DND-41 (cell line): ENCODE data around the gene VANGL1.
A peak's percentile ranks its signal among the peaks of the same experiment; 100 is the strongest.

Source experiments
- ATAC-seq: fragments of 200-7000 bp; cut with Tn5 transposase; 3 replicates; pipeline ENCODE4 v1.9.1; 2021; ENCODE audit warnings: low read depth; ENCODE audit not compliant: insufficient read depth
- DNase-seq: peaks from one replicate; pipeline ENCODE4 v3.0.0-alpha.2; 2020
- H2AFZ ChIP-seq: 2 replicates; pipeline ENCODE4 v1.6.0; 2012; ENCODE audit warnings: low read depth, low read length
- H3K27ac ChIP-seq: 2 replicates; pipeline ENCODE4 v1.5.1; 2012; ENCODE audit warnings: low read length, inconsistent platforms
- H3K27me3 ChIP-seq: fragments of 200-600 bp; sonication (generic); 2 replicates; pipeline ENCODE4 v1.6.0; 2012; ENCODE audit warnings: low read length, mild to moderate bottlenecking, inconsistent platforms; ENCODE audit not compliant: insufficient read depth, poor library complexity
- H3K36me3 ChIP-seq: 2 replicates; pipeline ENCODE4 v1.5.1; 2012; ENCODE audit warnings: low read length, inconsistent platforms; ENCODE audit not compliant: insufficient read depth
- H3K4me1 ChIP-seq: 2 replicates; pipeline ENCODE4 v1.5.1; 2012; ENCODE audit warnings: mild to moderate bottlenecking, low read length; ENCODE audit not compliant: insufficient read depth
- H3K4me2 ChIP-seq: 2 replicates; pipeline ENCODE4 v1.6.0; 2012; ENCODE audit warnings: mild to moderate bottlenecking, moderate library complexity, low read length, inconsistent platforms; ENCODE audit not compliant: insufficient read depth
- H3K4me3 ChIP-seq, 2 experiments: fragments of 200-600 bp in 1 of 2; shearing (Covaris generic) in 1 of 2; 2 replicates each; pipeline ENCODE4 v1.5.1; 2012 to 2016; ENCODE audit warnings: inconsistent platforms in 2 of 2, low read length in 2 of 2, mild to moderate bottlenecking in 2 of 2, low read depth in 1 of 2, moderate library complexity in 1 of 2
- H3K79me2 ChIP-seq: 2 replicates; pipeline ENCODE4 v1.6.0; 2012; ENCODE audit warnings: low read length, inconsistent platforms; ENCODE audit not compliant: insufficient read depth
- H3K9ac ChIP-seq: 2 replicates; pipeline ENCODE4 v1.6.0; 2012; ENCODE audit warnings: low read depth, mild to moderate bottlenecking, inconsistent platforms, low read length, moderate library complexity
- H3K9me3 ChIP-seq: 2 replicates; pipeline ENCODE4 v1.5.1; 2012; ENCODE audit warnings: low read length, moderate library complexity, mild to moderate bottlenecking, inconsistent platforms; ENCODE audit not compliant: insufficient read depth, severe bottlenecking
- H4K20me1 ChIP-seq: 2 replicates; pipeline ENCODE4 v1.6.0; 2012; ENCODE audit warnings: low read length; ENCODE audit not compliant: insufficient read depth
- CTCF ChIP-seq: IDR thresholded peaks from 2 replicates; pipeline ENCODE4 v1.5.1; 2012; ENCODE audit warnings: borderline replicate concordance, low read length, moderate library complexity, mild to moderate bottlenecking; ENCODE audit not compliant: poor library complexity, severe bottlenecking; ENCODE audit errors: extremely low read depth
- EZH2 ChIP-seq: IDR thresholded peaks from 3 replicates; pipeline ENCODE4 v1.6.1; 2012; ENCODE audit warnings: borderline replicate concordance, low read depth, mild to moderate bottlenecking, moderate library complexity, low read length, inconsistent platforms; ENCODE audit not compliant: severe bottlenecking

The VANGL1 gene

GRCh38 chr1:115672224-115673009 lies 30.6 kb downstream of the VANGL1 start:
- Histone ChIP-seq H3K79me2 (peaks cover 39% of the 10 kb centered on the region), H3K4me2 (no peak overlapping the region), H3K36me3 (peaks cover 23% of the 10 kb centered on the region), H3K27me3 (no peaks in the 10 kb centered on the region), H3K9me3 (no peaks in the 10 kb centered on the region), H3K4me1 (peaks cover 51% of the 10 kb centered on the region), H3K4me3 (no peak overlapping the region), H3K9ac (no peak overlapping the region; the same call in 1 of the 2 replicates), H3K27ac (peak overlapping the region; percentile 97), H4K20me1 (0 out of 2 replicates have a peak, but pooled peaks cover 11% of the 10 kb centered on the region), H2AFZ (no peak overlapping the region)
- no peak for ATAC-seq
- DNase-seq: no peak
- no peak for TF ChIP-seq EZH2
- TF ChIP-seq CTCF: no peak

GRCh38 chr1:115676498-115677181 lies 34.9 kb downstream of the VANGL1 start:
- Histone ChIP-seq H3K27me3 (no peaks in the 10 kb centered on the region), H3K9me3 (no peaks in the 10 kb centered on the region), H3K4me2 (no peak overlapping the region), H3K4me1 (peaks cover 9% of the 10 kb centered on the region), H2AFZ (no peak overlapping the region), H3K27ac (peak overlapping the region; percentile 5; the same call in 1 of the 2 replicates), H3K4me3 (no peak overlapping the region), H3K36me3 (peaks cover 27% of the 10 kb centered on the region), H4K20me1 (0 out of 2 replicates have a peak, but pooled peaks cover 9% of the 10 kb centered on the region), H3K9ac (no peak overlapping the region), H3K79me2 (peaks cover 34% of the 10 kb centered on the region)
- DNase-seq (no peak), ATAC-seq (no peak)
- no peak for TF ChIP-seq EZH2
- TF ChIP-seq CTCF: no peak

GRCh38 chr1:115677182-115677555 lies 35.4 kb downstream of the VANGL1 start:
- Histone ChIP-seq H3K27me3 (no peaks in the 10 kb centered on the region), H3K4me1 (peaks cover 4% of the 10 kb centered on the region), H3K4me2 (no peak overlapping the region), H4K20me1 (0 out of 2 replicates have a peak, but pooled peaks cover 7% of the 10 kb centered on the region), H3K9me3 (no peaks in the 10 kb centered on the region), H2AFZ (no peak overlapping the region), H3K79me2 (peaks cover 29% of the 10 kb centered on the region), H3K4me3 (no peak overlapping the region), H3K9ac (no peak overlapping the region), H3K27ac (no peak overlapping the region), H3K36me3 (peaks cover 22% of the 10 kb centered on the region)
- ATAC-seq (no peak), DNase-seq (no peak)
- TF ChIP-seq EZH2: no peak

GRCh38 chr1:115677565-115677964 lies 35.8 kb downstream of the VANGL1 start:
- Histone ChIP-seq H3K27ac (no peak overlapping the region), H4K20me1 (0 out of 2 replicates have a peak, but pooled peaks cover 7% of the 10 kb centered on the region), H2AFZ (no peak overlapping the region), H3K9me3 (no peaks in the 10 kb centered on the region), H3K4me2 (no peak overlapping the region), H3K4me1 (no peaks in the 10 kb centered on the region), H3K9ac (no peak overlapping the region), H3K27me3 (no peaks in the 10 kb centered on the region), H3K36me3 (peaks cover 23% of the 10 kb centered on the region), H3K4me3 (no peak overlapping the region), H3K79me2 (peaks cover 25% of the 10 kb centered on the region)
- DNase-seq (no peak), ATAC-seq (peak; percentile 56; the same call in 2 of the 3 replicates)
- TF ChIP-seq CTCF: peak; percentile 37
- TF ChIP-seq EZH2: no peak
